ENCODE results near the gene ZNF716.

- no peak for TF ChIP-seq CTCF (IDR thresholded peaks at IDR 0.05 in 2 of 3, conservative IDR thresholded peaks at IDR 0.05 in 1 of 3; ENCODE audit: borderline replicate concordance in 1 of 3, insufficient read depth in 1 of 3, low read depth in 2 of 3, low read length in 2 of 3)
- no peak for TF ChIP-seq EZH2 (IDR thresholded peaks at IDR 0.05)
- TF ChIP-seq POLR2A (IDR thresholded peaks at IDR 0.05; ENCODE audit: borderline replicate concordance, extremely low read depth, insufficient read depth, insufficient read length), result no peak
- TF ChIP-seq CEBPB (IDR thresholded peaks at IDR 0.05; ENCODE audit: low read depth), result no peak
- TF ChIP-seq RAD21 (IDR thresholded peaks at IDR 0.05; ENCODE audit: low read depth), result no peak
- no peak for TF ChIP-seq POLR2AphosphoS5 (IDR thresholded peaks at IDR 0.05; ENCODE audit: low read depth, low read length)
- no peak for TF ChIP-seq JUND (IDR thresholded peaks at IDR 0.05)
- TF ChIP-seq, protein P1, sequence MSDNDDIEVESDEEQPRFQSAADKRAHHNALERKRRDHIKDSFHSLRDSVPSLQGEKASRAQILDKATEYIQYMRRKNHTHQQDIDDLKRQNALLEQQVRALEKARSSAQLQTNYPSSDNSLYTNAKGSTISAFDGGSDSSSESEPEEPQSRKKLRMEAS (IDR thresholded peaks at IDR 0.05), result no peak
- TF ChIP-seq TCF7L2 (IDR thresholded peaks at IDR 0.05; ENCODE audit: borderline replicate concordance, extremely low read depth, insufficient read depth, insufficient read length), result no peak
- TF ChIP-seq REST (IDR thresholded peaks at IDR 0.05; ENCODE audit: low read depth), result no peak
- no peak for TF ChIP-seq YY1 (IDR thresholded peaks at IDR 0.05; ENCODE audit: extremely low read depth, insufficient replicate concordance, low read depth, low read length)
Observed at GRCh38 chr7:57427594-57427993, 22.4 kb upstream of the ZNF716 start.

Measured in HCT116 (cell line).